Measurements from ENCODE around the gene THOC3.
A peak's percentile ranks its signal among the peaks of the same experiment; 100 is the strongest.

The THOC3 gene, protein sequence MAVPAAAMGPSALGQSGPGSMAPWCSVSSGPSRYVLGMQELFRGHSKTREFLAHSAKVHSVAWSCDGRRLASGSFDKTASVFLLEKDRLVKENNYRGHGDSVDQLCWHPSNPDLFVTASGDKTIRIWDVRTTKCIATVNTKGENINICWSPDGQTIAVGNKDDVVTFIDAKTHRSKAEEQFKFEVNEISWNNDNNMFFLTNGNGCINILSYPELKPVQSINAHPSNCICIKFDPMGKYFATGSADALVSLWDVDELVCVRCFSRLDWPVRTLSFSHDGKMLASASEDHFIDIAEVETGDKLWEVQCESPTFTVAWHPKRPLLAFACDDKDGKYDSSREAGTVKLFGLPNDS

DNA sequence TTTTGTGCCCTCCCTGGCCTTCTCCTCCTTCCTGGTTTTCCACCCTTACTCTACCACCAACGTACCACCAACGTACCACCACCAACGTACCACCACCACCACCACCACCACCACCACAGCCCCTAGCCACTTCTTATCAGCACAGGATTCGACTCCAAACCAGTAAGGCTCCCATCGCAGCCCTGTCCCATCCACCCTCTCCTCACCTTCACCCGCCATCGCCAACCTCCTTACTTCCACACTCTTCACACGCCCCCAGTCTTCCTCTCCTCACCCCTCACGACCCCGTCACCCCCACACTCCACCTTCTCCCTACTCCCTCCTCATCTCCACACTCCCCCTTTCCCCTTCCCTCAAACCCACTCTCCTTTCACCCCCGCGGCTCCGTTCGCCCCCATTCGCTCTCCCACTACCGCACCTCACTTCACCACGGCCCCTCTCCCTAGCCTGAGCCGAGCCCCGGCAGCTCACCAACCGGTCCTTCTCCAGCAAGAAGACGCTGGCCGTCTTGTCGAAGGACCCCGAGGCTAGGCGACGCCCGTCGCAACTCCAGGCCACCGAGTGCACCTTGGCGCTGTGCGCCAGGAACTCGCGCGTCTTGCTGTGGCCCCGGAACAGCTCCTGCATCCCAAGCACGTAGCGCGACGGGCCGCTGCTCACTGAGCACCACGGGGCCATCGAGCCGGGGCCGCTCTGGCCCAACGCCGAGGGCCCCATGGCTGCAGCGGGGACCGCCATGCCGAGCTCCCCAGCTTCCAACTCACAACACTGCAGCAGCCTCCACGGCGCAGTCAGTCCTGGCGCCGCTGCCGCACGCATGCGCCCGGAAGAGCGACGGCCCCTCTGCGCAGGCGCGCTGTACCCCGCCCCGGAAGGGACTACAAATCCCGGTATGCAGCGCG, at the start of gene THOC3:
THOC3 (minus strand) TSS at position 845 of the 902 bp plus-strand sequence; CDS start at position 738, 107 bp downstream.
- TF ChIP-seq TAF1 (IDR thresholded peaks at IDR 0.05; ENCODE audit: low read depth), result peak; percentile 55
- TF ChIP-seq YY1 (IDR thresholded peaks at IDR 0.05; ENCODE audit: low read depth), result peak; percentile 50; the same call in 1 of the 2 replicates

DNA sequence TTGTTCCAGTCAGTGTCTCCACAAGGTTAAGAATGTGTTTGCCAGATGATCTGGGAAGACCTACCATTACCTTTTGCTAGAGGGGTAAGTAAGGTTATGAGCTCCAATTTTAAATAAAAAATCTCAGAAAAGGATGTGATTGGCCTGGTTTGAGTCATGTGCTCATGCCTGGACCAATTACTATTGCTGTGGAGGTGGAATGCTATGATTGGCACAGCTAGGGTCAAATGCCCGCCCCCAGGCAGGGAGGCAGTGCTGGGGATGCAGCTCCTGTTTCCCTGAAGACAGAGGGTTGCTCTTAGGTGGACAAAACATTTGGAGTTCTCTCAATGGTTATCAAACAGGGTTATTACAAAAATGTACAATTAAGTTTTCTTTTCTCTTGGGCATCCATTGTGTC, 29.6 kb downstream of the THOC3 start:
- TF ChIP-seq, protein P1, sequence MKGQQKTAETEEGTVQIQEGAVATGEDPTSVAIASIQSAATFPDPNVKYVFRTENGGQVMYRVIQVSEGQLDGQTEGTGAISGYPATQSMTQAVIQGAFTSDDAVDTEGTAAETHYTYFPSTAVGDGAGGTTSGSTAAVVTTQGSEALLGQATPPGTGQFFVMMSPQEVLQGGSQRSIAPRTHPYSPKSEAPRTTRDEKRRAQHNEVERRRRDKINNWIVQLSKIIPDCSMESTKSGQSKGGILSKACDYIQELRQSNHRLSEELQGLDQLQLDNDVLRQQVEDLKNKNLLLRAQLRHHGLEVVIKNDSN (IDR thresholded peaks at IDR 0.05), result 0 out of 2 replicates have a peak, but pooled peaks have one; percentile 10

DNA sequence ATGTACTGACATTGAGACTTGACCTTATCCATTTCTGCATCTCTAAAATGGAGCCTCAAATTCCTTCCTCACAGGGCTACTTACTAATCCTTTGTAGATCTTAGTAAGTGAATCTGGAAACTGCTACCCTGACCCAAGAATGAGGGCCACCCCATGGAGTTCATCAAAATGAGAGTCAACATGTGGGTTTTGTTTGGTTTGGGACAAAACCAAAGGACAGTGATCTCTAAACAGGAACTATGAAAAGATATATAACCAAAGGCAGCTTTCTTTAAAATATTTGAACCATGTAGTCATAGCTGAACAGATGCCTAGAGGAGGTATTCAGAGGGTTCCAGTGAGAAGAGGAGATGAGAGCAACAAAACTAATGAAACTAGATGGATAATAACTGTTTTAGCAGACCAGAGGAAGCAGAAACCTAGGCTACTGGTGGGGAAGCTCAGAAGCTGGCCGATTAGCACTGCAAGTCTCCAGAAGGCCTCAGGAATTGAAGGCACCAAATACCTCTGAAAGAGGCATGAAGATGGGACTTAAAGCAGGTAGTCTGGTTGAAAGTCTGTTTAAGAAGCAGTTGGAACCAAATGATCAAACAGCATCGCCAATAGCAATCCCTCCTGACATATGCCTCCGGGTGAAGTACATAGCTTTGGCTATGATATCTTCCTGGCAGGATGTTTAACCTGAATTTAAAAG, 45.8 kb downstream of the THOC3 start:
- no peak for TF ChIP-seq RAD21 (IDR thresholded peaks at IDR 0.05; ENCODE audit: low read depth)
- no peak for TF ChIP-seq CREB1 (IDR thresholded peaks at IDR 0.05; ENCODE audit: low read depth)
- TF ChIP-seq NFIC (IDR thresholded peaks at IDR 0.05), result no peak
- TF ChIP-seq TEAD4 (IDR thresholded peaks at IDR 0.05), result no peak

DNA sequence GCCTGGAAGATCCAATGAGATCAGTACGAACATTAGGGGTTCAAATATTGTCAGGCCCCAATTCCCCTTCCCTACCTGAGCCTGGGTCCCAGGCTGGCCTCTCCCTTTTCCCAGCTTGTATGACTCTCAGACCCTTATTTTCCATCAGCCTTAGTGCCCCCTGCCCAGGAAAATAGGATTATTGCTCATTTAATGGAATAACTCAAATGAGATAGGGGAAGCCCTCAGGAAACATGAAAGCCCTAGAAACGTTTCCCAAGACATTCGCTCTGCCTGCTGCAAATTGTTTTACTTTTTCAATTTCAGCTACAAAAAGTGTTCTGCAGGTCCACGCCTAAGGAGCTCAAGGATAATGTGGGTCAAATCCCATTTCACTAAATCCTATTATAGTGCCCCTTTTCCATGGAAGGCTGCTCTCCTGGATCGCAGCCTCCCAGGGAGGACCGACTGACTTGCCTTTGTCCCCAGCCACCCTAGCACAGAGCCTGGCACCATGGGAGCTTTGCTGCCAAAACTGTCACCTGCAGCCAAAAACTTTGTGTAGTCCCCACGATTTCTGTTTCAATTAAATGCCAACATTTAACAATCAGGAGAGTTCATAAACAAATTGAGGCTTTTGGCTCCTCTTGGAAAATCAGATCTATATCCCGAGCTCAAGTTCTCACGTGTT, 46.9 kb downstream of the THOC3 start:
- TF ChIP-seq, protein P2, sequence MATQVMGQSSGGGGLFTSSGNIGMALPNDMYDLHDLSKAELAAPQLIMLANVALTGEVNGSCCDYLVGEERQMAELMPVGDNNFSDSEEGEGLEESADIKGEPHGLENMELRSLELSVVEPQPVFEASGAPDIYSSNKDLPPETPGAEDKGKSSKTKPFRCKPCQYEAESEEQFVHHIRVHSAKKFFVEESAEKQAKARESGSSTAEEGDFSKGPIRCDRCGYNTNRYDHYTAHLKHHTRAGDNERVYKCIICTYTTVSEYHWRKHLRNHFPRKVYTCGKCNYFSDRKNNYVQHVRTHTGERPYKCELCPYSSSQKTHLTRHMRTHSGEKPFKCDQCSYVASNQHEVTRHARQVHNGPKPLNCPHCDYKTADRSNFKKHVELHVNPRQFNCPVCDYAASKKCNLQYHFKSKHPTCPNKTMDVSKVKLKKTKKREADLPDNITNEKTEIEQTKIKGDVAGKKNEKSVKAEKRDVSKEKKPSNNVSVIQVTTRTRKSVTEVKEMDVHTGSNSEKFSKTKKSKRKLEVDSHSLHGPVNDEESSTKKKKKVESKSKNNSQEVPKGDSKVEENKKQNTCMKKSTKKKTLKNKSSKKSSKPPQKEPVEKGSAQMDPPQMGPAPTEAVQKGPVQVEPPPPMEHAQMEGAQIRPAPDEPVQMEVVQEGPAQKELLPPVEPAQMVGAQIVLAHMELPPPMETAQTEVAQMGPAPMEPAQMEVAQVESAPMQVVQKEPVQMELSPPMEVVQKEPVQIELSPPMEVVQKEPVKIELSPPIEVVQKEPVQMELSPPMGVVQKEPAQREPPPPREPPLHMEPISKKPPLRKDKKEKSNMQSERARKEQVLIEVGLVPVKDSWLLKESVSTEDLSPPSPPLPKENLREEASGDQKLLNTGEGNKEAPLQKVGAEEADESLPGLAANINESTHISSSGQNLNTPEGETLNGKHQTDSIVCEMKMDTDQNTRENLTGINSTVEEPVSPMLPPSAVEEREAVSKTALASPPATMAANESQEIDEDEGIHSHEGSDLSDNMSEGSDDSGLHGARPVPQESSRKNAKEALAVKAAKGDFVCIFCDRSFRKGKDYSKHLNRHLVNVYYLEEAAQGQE (IDR thresholded peaks at IDR 0.05; ENCODE audit: low read depth), result no peak
- TF ChIP-seq ZBTB7A (IDR thresholded peaks at IDR 0.05; ENCODE audit: low read depth) (no peak), YY1 (IDR thresholded peaks at IDR 0.05; ENCODE audit: low read depth) (no peak), TAF1 (IDR thresholded peaks at IDR 0.05; ENCODE audit: low read depth) (no peak), FOXM1 (IDR thresholded peaks at IDR 0.05; ENCODE audit: borderline replicate concordance, low read depth) (no peak), NFIC (IDR thresholded peaks at IDR 0.05) (no peak), EGR1 (IDR thresholded peaks at IDR 0.05) (no peak), RAD21 (IDR thresholded peaks at IDR 0.05; ENCODE audit: low read depth) (no peak), TCF12 (IDR thresholded peaks at IDR 0.05; ENCODE audit: low read depth) (no peak), TEAD4 (IDR thresholded peaks at IDR 0.05) (no peak), CEBPB (IDR thresholded peaks at IDR 0.05) (no peak), EP300 (IDR thresholded peaks at IDR 0.05; ENCODE audit: borderline replicate concordance) (no peak)
- TF ChIP-seq, protein P3, sequence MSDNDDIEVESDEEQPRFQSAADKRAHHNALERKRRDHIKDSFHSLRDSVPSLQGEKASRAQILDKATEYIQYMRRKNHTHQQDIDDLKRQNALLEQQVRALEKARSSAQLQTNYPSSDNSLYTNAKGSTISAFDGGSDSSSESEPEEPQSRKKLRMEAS (IDR thresholded peaks at IDR 0.05), result no peak

DNA sequence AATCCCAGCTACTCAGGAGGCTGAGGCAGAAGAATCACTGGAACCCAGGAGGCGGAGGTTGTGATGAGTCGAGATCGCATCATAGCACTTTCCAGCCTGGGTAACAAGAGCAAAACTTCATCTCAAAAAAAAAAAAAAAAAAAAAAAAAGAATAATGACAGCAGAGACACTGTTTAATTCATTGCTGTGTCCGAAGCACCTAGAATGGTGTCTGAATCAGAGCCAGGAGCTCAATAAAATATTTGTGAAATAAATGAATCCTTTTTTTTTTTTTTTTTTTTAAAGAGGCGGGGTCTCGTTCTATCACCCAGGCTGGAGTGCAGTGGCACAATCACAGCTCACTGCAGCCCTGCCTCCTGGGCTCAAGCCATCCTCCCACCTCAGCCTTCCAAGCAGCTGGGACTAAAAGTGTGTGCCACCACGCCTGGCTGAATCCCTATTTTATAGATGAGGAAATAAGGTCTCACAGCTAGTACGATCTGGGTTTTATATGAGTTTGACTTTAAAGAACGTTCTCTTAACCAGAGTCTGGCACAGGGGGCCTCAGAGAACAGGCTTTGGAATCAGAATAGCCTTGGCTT, 47.8 kb downstream of the THOC3 start:
- TF ChIP-seq CREB1 (IDR thresholded peaks at IDR 0.05; ENCODE audit: low read depth), result no peak
- TF ChIP-seq TCF12 (IDR thresholded peaks at IDR 0.05; ENCODE audit: low read depth), result no peak
- TF ChIP-seq, protein P1 (IDR thresholded peaks at IDR 0.05), result no peak
- TF ChIP-seq, protein P3 (IDR thresholded peaks at IDR 0.05), result no peak
- TF ChIP-seq RAD21 (IDR thresholded peaks at IDR 0.05; ENCODE audit: low read depth), result no peak
- no peak for TF ChIP-seq EGR1 (IDR thresholded peaks at IDR 0.05)
- TF ChIP-seq TAF1 (IDR thresholded peaks at IDR 0.05; ENCODE audit: low read depth), result no peak
- no peak for TF ChIP-seq NFIC (IDR thresholded peaks at IDR 0.05)
- no peak for TF ChIP-seq CEBPB (IDR thresholded peaks at IDR 0.05)
- no peak for TF ChIP-seq TEAD4 (IDR thresholded peaks at IDR 0.05)
- no peak for TF ChIP-seq ZBTB7A (IDR thresholded peaks at IDR 0.05; ENCODE audit: low read depth)
- TF ChIP-seq FOXM1 (IDR thresholded peaks at IDR 0.05; ENCODE audit: borderline replicate concordance, low read depth), result no peak
- TF ChIP-seq EP300 (IDR thresholded peaks at IDR 0.05; ENCODE audit: borderline replicate concordance), result no peak
- no peak for TF ChIP-seq YY1 (IDR thresholded peaks at IDR 0.05; ENCODE audit: low read depth)
- TF ChIP-seq, protein P2 (IDR thresholded peaks at IDR 0.05; ENCODE audit: low read depth), result no peak

Data from Ishikawa (cell line).